Muscle layer of colon (tissue), 2 donors: ENCODE data around the gene HIGD2A.
A peak's percentile ranks its signal among the peaks of the same experiment; 100 is the strongest.

Experiments used
- H3K27ac ChIP-seq: one replicate; pipeline ENCODE4 v1.7.0; 2013; ENCODE audit warnings: low read depth, mild to moderate bottlenecking, low read length, moderate library complexity
- H3K27me3 ChIP-seq, 2 donors: one replicate each; pipeline ENCODE4 v1.7.0; 2013; ENCODE audit warnings: low read length in 2 of 2, mild to moderate bottlenecking in 2 of 2; ENCODE audit not compliant: insufficient read depth in 2 of 2, control insufficient read depth in 1 of 2
- H3K36me3 ChIP-seq: one replicate; pipeline ENCODE4 v1.7.0; 2013; ENCODE audit warnings: mild to moderate bottlenecking, low read length; ENCODE audit not compliant: insufficient read depth
- H3K4me1 ChIP-seq: one replicate; pipeline ENCODE4 v1.7.0; 2013; ENCODE audit warnings: mild to moderate bottlenecking, low read length; ENCODE audit not compliant: insufficient read depth
- H3K4me3 ChIP-seq, 2 donors: one replicate each; pipeline ENCODE4 v1.7.0; 2013; ENCODE audit warnings: low read length in 2 of 2, low read depth in 1 of 2, mild to moderate bottlenecking in 1 of 2, moderate library complexity in 1 of 2
- H3K9ac ChIP-seq: one replicate; pipeline ENCODE4 v1.7.0; 2013; ENCODE audit warnings: low read length
- H3K9me3 ChIP-seq: one replicate; pipeline ENCODE4 v1.7.0; 2013; ENCODE audit warnings: mild to moderate bottlenecking, low read length
- donor health status: abdominal sarcoma.
- donor health status: Adenocarcinoma of cecum.

Gene HIGD2A, protein sequence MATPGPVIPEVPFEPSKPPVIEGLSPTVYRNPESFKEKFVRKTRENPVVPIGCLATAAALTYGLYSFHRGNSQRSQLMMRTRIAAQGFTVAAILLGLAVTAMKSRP

DNA sequence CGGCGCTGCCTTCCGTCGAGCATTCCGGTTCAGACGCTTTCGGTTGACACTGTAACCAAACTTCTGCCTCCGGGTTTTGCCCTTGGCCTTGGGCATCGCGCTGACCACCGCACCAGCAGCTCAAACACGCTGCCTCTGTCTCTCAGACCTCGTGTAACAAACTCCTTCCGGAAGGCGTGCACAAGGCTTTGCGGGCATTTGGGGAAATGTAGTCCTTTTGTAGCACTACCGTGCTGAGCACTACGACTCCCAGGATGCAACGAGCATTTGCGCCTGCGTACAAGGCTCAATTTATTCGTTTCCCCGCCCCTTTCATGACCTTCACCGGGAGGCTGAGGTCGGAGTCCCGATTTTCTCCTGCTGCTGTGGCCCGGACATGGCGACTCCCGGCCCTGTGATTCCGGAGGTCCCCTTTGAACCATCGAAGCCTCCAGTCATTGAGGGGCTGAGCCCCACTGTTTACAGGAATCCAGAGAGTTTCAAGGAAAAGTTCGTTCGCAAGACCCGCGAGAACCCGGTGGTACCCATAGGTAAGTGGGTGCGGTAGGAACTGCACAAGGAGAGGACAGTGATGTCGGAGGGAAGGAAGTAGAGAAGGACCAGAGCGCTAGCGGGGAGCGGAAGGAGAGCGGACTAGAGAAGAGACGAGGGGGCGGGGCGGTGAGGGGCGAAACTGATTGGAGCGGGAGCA is at the start of gene HIGD2A, which contains the start of gene NOP16:
Gene HIGD2A, plus strand, starts transcription at position 308 of the 691 bp plus-strand sequence. Its CDS starts 69 bp downstream, at position 377.
Gene NOP16, minus strand, starts transcription at position 155 of the 691 bp plus-strand sequence. Its CDS starts 59 bp downstream, at position 96.
- Histone ChIP-seq H3K4me3 (peak within 1 kb of the TSS; percentile 68 to 83), H3K4me1 (peaks cover 18% of the 10 kb centered on the region), H3K27me3 (no peaks in the 10 kb centered on the region), H3K9me3 (no peaks in the 10 kb centered on the region), H3K36me3 (peaks cover 43% of the 10 kb centered on the region), H3K9ac (peak within 1 kb of the TSS; percentile 79), H3K27ac (peak within 1 kb of the TSS; percentile 98)

DNA sequence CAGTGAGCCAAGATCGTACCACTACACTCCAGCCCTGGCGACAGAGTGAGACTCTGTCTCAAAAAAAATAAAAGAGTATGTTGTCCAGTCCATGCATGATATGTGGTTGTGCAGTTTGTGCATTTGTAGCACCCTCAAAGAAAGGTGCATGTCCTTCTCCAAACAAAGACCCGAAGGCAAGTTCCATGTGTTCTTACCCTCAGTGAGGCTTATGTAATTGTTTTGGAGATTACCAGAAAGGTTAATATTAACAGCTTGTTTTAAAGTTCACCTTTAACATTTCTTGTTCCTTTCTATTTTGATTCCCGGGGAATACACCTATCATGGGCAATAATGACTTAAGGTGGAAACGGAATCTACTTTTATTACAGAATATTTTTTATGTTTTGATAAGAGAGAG is 49.2 kb upstream of the HIGD2A start:
- Histone ChIP-seq H3K9ac (no peak overlapping the region), H3K9me3 (no peaks in the 10 kb centered on the region), H3K36me3 (peaks cover 29% of the 10 kb centered on the region), H3K4me3 (no peak overlapping the region), H3K27me3 (no peaks in the 10 kb centered on the region), H3K4me1 (no peaks in the 10 kb centered on the region), H3K27ac (no peak overlapping the region)

DNA sequence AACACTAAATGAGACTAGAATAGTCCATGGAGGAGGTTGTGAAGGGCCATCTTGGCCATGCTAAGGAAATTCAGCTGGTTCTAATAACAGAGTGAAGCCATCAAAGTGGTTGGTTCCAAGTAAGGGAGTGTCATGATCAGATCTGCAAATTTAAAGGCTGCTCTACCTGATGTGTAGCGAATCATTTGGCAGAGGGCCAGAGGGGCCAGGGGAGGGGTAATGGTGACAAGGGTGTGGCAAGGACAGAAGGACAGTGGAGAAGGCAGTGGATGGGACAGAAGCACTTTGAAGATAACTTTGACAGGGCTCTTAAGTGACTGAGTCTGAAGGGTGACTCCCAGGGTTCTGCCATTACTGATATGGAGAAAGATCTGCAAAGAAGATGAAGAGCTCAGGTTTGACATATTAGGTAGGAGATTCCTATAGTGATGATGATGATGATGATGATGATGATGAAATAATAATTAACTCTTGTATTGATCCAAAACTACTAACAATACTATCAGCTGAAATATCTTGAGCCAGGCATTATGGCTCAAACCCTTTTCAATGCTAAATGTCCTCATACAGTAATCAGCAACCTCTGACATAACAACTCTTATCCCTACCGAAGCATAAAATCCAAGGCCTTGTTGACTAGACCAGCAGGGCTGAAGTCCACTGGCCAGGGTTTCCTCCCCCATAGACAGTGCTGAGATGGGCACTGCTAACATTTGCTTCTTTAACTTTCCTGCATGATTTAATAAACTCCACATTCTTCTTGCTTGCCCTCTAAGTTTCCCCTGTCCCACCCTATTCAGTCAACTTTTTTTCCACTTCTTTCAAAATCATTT is 47.0 kb upstream of the HIGD2A start:
- Histone ChIP-seq H3K4me1 (no peaks in the 10 kb centered on the region), H3K36me3 (peaks cover 38% of the 10 kb centered on the region), H3K27me3 (no peaks in the 10 kb centered on the region), H3K9me3 (no peaks in the 10 kb centered on the region), H3K4me3 (no peak overlapping the region), H3K9ac (no peak overlapping the region), H3K27ac (no peak overlapping the region)

DNA sequence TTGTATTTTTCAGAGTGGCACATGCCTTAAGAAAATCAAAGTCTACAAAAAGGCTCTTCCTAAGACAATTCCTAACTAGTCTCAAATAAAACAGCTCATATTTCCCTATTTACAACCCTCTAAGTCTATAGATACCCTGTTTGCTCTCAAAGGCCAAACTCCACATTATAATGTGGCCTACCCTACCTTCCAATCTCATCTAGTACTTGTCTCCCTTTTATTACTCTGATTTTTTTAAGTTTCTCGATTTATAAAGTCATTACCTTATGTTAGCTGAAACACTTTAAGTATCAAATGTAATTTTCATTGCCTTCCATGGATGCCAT is 46.4 kb upstream of the HIGD2A start:
- Histone ChIP-seq H3K36me3 (peaks cover 38% of the 10 kb centered on the region), H3K9me3 (no peaks in the 10 kb centered on the region)

DNA sequence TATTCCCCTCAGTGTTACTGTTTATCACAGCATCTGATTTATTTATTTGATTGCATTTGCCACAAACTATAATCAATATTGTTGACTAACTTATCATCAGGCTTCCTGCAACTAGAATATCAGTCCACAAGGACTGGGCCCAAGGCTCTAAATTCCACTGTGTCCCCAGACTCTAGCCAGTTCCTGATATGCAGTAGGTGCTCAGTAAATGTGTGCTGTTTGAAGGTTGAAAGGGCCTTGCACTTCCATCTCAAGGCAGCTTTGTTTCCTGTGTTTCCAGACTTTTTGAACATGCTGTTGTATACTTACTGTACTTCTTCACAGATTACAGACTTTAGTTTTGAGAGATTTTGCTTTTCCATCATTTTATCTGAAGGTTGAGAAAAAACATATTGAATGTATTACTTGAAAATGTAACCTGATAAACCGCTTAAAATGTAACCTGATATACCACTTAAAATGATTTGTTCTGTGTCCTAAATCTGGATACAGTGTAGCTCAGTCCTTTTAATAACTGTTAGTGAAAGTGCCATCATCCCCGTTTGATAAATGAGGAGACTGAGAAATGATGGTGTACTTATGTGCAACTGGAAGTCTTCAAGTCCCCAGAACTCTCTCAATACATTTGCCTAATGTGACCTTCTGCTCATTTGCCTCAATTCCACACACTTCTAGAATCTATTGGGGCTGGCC is 45.6 kb upstream of the HIGD2A start:
- Histone ChIP-seq H3K9me3 (no peaks in the 10 kb centered on the region), H3K9ac (no peak overlapping the region), H3K4me3 (no peak overlapping the region), H3K27ac (no peak overlapping the region), H3K27me3 (no peaks in the 10 kb centered on the region), H3K4me1 (no peaks in the 10 kb centered on the region), H3K36me3 (peaks cover 40% of the 10 kb centered on the region)

More for the DNA sequence above, 46.4 kb upstream of the HIGD2A start:
- Histone ChIP-seq H3K9ac (no peak overlapping the region), H3K27ac (no peak overlapping the region), H3K4me1 (no peaks in the 10 kb centered on the region), H3K27me3 (no peaks in the 10 kb centered on the region), H3K4me3 (no peak overlapping the region)

DNA sequence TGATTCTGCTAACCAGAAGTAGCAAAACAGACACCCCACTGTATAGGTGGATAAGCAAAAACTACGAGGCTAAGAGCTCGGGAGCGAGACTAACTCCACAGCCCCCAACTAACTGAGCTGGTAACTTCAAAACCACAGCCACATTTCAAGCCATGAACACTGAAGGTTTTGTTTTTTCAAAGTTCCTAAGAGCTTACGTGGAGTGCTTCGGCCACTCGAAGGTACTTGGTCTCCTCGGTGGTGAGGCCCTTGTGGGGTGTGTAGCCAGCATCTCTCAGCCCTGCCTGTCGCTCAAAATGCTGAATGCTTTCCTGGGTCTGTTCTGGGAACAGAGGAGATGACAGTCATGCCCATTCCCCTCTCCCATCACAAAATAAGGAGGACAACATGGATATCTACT is 38.1 kb upstream of the HIGD2A start:
- Histone ChIP-seq H3K9ac (no peak overlapping the region), H3K9me3 (no peaks in the 10 kb centered on the region), H3K4me3 (no peak overlapping the region), H3K27ac (no peak overlapping the region), H3K36me3 (peaks cover 78% of the 10 kb centered on the region), H3K4me1 (no peaks in the 10 kb centered on the region), H3K27me3 (no peaks in the 10 kb centered on the region)

DNA sequence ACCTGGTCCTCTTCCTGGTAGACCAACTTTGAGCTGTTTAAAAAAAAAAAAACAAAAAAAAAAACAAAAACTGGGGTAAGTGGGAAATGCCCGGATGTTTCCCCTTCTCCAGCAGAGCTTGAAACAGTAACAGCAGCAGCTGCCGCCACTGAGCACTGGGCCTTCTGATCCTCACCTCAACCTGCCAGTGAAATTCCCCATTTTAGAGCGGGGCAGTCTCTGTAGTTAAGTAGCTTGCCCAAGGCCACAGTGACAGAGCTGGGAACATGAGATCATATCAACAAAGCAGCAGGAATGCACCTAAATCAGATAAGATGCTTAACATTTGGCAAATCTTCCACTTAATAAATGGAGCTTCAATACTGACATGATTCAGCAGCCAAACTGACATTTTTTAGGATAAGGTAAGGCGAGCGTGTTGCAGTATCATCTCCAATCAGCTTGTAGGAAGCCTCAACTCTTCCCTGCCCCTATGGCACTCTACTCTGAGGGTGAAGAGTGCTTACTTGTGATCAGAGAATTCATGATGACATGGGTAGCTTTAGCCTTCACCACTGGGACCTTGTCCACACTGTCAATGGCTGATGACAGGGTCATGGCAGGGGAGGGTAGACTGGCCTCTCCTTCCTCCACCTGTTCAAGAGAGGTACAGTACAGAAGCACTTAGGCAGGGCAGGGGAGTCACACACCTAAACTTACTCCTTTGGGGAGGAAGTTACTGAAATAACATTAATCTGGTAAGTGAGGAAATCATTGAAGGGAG is 36.3 kb upstream of the HIGD2A start:
- no peaks in the 10 kb centered on the region for H3K9me3 ChIP-seq
- H3K27me3 ChIP-seq = no peaks in the 10 kb centered on the region
- H3K36me3 ChIP-seq = peaks cover 80% of the 10 kb centered on the region
- no peaks in the 10 kb centered on the region for H3K4me1 ChIP-seq
- H3K27ac ChIP-seq = no peak overlapping the region
- H3K9ac ChIP-seq = no peak overlapping the region
- no peak overlapping the region for H3K4me3 ChIP-seq

DNA sequence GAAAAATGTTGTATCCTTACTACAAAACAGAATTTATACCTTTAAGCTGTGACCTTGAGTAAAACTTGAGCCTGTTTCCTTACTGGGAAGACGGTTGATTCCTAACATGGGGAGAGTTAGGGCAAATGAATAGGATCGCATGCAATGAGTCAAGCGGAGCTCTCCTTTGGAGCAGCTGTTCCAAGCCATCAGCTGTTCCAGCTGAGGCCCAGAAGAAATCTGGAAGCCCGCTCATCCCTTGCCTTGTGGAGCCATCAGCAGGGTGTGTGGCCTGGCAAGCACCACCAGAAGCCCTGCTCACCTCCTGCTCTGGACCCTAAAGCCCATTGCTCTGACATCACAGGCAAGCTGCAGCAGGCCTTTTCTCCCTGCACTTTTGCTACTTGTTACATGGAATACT is 35.0 kb upstream of the HIGD2A start:
- peaks cover 75% of the 10 kb centered on the region for H3K36me3 ChIP-seq
- H3K4me1 ChIP-seq = no peaks in the 10 kb centered on the region
- no peak overlapping the region for H3K27ac ChIP-seq
- no peaks in the 10 kb centered on the region for H3K9me3 ChIP-seq
- H3K9ac ChIP-seq = no peak overlapping the region
- no peak overlapping the region for H3K4me3 ChIP-seq
- H3K27me3 ChIP-seq = no peaks in the 10 kb centered on the region

DNA sequence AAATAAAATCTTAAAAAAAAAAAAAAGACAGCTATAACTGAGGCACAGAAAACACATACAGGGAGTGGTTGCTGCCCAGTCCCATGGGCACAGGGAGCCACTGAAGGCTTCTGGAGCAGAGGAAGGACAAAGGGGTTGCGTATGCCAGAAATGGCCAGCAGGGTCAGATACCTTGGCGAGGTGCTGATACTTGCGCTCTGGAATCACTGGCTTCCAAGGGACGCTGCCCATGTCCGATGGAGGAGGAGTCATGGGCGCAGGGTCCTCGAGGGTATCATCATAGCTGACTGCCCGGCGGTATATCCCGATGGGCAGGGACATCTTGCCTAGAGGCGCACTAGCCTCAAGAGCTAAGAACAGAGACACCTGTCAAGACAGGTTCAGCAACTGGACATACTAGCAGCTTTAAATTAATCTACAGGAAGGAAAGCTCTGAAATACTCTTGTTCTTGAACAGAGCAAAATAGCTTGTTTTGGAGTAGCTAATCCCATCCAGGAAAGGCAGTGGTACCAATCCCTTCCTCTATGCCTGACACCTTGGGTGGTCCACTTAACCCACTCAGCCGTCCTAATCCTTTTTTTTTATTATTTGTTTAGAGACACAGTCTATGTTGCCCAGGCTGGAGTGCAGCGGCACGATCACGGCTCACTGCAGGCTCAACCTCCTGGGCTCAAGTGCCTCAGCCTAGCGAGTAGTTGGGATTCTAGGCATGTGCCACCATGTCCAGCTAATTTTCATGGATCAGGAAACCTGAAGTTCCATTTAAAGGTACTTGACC is 33.0 kb upstream of the HIGD2A start:
- Histone ChIP-seq H3K4me3 (no peak overlapping the region), H3K4me1 (peaks cover 9% of the 10 kb centered on the region), H3K36me3 (peaks cover 60% of the 10 kb centered on the region), H3K27ac (no peak overlapping the region), H3K27me3 (no peaks in the 10 kb centered on the region), H3K9me3 (no peaks in the 10 kb centered on the region), H3K9ac (no peak overlapping the region)

DNA sequence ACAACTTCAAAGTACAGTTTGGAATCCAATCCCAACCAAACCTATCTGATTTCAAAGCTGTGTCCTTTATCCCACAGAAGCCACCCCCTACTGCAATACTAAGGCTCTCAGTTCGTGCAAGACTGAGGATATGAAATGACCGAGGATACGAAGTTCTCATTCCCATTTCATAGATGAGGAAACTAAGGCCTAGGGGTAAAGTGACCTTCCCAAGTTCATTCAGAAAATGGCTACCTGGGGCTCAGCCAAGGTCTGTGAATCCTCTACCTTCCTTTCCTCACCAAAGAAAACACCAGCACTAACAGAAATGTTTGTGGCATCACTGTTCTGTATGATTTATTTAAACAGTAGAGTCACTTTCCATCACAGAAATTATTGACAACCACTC is 32.4 kb upstream of the HIGD2A start:
- H3K27ac ChIP-seq = no peak overlapping the region

More for the DNA sequence above, 32.4 kb upstream of the HIGD2A start:
- peaks cover 57% of the 10 kb centered on the region for H3K36me3 ChIP-seq
- H3K4me3 ChIP-seq = no peak overlapping the region
- H3K4me1 ChIP-seq = peaks cover 9% of the 10 kb centered on the region
- H3K9ac ChIP-seq = no peak overlapping the region
- H3K27me3 ChIP-seq = no peaks in the 10 kb centered on the region
- H3K9me3 ChIP-seq = no peaks in the 10 kb centered on the region
